GM21528 (cell line): ENCODE data around the gene LOC101059915.
"Not testable (repeated sequence)": the region's sequence is repeated elsewhere in the genome, so short reads cannot be mapped to it uniquely, and the experiment has no call there.

Experiments
- ATAC-seq: cut with Tn5 transposase; IDR thresholded peaks from one replicate; pipeline ENCODE4 v1.9.1; 2021; ENCODE audit warnings: mild to moderate bottlenecking, moderate library complexity; ENCODE audit not compliant: unreplicated experiment, low FRiP score

LOC101059915 gene

DNA sequence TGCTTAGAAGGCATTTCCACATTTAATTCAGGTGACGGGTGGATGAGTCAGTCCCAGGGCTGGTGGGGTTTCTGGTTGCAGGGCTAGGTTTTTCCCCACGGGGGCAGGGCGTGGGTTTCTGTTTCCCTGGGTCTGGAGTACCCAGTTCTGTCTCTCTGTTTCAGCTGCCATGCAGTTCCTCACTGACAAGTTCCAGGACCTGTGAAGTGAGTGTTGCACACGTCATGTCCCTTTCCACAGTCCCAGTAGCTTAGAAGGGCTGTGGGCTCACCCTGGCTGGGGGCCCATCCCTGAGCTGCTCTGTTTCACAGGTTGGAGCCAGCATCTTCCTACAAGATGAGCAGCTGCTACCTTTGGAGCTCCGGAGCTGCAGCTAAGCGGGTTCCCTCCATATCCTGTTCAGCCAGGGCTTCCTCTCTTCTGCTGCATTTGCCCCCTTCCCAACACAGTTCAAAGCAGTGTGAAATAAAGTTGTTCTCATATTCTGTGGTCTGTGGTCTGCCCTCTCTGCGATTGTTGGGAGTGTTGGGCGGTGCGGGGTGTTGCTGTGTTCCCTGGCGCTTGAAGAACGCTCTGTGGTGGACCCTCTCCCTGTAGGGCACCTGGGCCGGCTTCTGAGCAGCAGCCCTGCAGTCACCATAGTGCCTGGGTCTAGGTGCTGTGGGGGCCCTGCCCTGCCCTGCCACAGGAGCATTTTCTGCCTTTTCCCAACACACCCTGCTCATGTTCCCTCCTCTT is 3.9 kb downstream of the LOC101059915 start:
- ATAC-seq, result no peak

DNA sequence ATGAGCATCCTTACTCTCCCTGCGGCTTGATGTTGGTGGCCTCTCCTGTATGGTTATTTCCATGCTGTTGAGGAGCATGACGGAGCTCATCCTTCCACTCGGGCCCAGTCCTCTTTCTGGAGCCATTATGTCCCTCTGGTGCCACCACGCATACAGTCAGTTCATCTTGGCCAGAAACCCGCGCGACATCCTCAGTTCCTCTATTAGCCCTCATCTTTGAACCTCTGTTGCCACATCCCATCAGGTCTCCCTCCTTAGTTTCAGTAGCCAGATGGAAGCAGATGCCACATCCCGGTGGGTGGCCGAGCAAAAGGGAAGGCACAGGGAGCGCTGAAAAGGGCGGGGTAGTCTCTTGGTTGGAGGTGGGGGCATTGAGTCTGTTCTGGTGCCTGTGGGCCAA is 4.6 kb downstream of the LOC101059915 start:
- no peak for ATAC-seq

DNA sequence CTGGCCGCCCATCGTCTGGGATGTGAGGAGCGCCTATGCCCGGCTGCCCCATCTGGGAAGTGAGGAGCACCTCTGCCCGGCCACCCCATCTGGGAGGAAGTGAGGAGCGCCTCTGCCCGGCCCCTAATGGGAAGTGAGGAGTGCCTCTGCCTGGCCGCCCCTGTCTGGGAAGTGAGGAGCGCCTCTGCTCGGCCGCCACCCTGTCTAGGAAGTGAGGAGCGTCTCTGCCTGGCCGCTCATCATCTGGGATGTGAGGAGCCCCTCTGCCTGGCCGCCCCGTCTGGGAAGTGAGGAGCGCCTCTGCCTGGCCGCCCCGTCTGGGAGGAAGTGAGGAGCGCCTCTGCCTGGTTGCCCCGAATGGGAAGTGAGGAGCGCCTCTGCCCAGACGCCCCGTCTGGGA is 8.3 kb downstream of the LOC101059915 start:
- not testable (repeated sequence) for ATAC-seq

DNA sequence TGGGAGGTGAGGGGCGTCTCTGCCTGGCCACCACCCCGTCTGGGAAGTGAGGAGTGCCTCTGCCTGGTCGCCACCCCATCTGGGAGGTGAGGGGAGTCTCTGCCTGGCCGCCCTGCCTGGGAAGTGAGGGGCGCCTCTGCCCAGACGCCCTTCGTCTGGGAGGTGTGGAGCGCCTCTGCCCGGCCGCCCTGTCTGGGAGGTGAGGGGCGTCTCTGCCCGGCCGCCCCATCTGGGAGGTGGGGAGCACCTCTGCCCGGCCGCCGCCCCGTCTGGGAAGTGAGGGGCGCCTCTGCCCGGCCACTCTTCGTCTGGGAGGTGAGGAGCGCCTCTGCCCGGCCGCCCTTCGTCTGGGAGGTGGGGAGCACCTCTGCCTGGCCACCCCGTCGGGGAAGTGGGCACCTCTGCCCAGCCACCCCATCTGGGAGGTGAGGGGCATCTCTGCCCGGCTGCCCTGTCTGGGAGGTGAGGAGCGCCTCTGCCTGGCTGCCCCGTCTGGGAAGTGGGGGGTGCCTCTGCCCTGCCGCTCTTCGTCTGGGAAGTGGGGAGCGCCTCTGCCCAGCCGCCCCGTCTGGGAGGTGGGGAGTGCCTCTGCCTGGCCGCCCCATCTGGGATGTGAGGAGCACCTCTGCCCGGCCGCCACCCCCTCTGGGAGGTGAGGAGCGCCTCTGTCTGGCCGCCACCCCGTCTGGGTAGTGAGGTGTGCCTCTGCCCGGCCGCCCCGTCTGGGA is 8.9 kb downstream of the LOC101059915 start:
- not testable (repeated sequence) for ATAC-seq

DNA sequence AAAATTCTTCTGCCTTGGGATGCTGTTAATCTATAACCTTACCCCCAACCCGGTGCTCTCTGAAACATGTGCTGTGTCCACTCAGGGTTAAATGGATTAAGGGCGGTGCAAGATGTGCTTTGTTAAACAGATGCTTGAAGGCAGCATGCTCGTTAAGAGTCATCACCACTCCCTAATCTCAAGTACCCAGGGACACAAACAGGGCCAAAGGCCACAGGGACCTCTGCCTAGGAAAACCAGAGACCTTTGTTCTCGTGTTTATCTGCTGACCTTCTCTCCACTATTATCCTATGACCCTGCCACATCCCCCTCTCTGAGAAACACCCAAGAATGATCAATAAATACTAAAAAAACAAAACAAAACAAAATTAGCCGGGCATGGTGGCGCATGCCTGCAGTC is 9.8 kb downstream of the LOC101059915 start:
- ATAC-seq, result not testable (repeated sequence)

DNA sequence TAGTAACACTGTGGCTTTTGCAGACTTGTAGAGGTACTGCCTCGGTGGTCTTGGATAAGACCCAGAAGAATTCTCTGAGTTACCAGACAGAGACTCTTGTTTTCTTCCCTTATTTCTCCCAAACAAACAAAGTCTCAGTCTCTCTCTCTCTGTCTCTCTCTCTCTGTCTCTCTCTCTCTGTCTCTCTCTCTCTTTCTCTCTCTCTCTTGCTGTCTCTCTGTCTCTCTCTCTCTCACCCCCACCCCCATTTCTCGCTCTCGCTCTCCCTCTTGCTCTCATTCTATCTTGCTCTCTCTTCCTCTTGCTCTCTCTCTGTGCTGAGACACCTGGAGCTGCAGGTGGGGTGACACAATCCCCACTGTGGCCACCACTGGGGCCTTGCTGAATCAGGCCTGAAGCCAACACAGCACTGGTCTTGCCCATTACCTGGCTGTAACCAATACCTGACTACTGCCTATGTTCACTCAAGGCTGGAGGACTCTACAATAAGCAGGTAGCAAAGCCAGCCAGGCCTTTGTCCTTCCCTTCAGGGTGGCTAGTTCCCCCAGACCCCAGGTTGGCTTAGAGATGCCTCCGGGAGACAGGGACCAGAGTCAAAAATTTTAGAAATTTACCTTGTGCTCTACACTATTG is 12.3 kb downstream of the LOC101059915 start:
- no peak for ATAC-seq

- peak; percentile 71 for ATAC-seq
These were observed 29.5 kb downstream of the LOC101059915 start for GRCh38 chrX:71696641-71697465.

- ATAC-seq, result peak; percentile 67
These were observed 30.3 kb downstream of the LOC101059915 start for GRCh38 chrX:71697466-71698298.

GRCh38 chrX:71698299-71699022 is 31.1 kb downstream of the LOC101059915 start:
- ATAC-seq, result not testable (repeated sequence)

DNA sequence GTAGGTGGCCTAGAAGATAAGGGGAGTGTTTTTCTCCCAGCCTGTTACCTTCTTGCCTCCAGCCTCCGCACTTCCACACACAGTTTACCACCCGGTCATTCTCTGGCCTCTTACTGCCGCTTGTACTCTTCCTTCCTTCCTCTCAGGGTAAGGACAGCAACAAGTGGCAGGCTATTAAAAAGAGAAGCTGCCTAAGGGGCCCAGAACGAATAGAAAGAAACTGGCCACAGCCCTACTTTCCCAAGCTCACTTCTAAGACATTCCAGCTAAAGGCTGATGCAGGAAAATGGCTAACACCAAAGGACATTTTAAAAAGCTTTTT is 31.6 kb downstream of the LOC101059915 start:
- not testable (repeated sequence) for ATAC-seq

DNA sequence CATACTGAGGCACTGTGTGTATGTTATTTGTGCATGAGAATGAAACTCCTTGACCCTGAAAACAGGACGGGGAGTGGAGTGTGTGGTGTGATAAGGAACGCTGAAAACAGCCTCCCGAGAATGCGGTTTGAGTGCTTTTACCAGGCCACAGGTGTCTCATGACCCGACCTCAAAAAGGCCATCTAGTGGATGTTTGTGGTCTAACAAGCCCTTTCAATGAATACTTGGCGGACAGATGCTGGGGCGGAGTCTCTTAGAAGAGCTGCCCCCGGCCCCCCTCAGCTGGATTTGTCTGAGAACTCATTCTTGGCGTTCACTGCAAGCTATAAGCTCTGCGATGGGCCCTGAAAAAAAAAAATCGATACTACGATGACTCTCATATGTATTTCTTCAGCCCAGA is 35.5 kb downstream of the LOC101059915 start:
- not testable (repeated sequence) for ATAC-seq

- ATAC-seq, result not testable (repeated sequence)
These were observed 46.7 kb downstream of the LOC101059915 start for GRCh38 chrX:71714064-71714463.

DNA sequence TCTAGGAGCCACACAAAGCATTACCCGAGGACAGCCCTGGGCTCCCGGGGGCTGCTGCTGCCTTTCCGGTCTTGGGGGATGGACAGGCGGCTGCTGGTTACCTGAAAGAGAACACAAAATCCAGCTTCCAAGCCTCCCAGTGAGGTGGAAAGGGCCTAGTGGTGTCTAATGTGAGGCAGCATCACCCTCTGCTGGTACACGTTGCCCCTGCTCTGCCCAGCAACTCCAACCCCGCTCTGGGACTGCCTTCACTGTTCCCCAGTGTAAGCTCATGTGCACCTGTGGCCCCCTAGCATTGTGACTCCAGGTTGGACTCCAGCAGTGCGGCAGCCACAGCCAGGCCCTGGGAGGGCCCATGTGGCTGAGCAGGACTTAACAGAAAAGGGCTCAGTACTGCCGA is 48.2 kb downstream of the LOC101059915 start:
- not testable (repeated sequence) for ATAC-seq

DNA sequence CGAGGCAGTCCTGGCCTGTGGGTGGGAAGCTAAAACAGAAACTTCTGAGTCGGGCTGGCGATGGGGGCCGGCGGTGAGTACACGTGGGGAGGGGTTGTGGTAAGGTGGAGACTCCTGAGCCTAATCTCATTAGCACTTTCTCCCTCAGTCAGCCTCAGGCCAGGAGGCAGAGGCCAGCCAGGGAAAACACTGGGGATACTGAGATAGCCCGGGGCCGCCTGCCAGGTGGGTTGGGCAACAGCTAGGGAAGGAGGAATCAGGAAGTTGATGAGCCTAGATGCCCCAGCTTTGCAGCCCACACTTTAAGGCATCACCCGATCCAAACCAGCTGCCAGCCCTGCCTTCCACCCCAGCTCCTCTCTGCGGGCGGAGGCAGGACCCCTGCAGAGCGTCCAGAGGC is 49.0 kb downstream of the LOC101059915 start:
- ATAC-seq, result not testable (repeated sequence)

DNA sequence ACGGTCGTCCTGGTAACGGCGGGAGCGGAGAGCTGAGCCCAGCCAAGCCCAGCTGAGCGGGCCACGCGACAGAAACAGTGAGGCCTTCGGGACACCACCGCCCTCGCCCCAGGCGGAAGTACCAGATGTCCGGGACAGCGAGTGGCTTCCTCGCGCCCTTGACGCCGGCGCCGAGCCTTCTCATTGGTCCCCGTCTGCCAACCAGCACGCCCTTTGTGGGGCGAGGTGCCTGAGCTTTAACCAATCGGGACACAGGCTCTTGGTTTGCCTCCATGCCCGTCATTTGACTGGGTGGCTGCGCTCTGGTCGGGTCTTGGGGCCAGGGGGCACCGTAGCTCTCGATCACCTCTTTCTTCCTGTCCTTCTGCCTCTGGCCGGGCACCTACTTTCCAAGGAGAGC is 50.8 kb downstream of the LOC101059915 start, which contains the start of gene CXorf49:
CXorf49 (minus strand) TSS at position 101 of the 400 bp plus-strand sequence. CDS start 134 bp downstream, outside the sequence.
- not testable (repeated sequence) for ATAC-seq

DNA sequence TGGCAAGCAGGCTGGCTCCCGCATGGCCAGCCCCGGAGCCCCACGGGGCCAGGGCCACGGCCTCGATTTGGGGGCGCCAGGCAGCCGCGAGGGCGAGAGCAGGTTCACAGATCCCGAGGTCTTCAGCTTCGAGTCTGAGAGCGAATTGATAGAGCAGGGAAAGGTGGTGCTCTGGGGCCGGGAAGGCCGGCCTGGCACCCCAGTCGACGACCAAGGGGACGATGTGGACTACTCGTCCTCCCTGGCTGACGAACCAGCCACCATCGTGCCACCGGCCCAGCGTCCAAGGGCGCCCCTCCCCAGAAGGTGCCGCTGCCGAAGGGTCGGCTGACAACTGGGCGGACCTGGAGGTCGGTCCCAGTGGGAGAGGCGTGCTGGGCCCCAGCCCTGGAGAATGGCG is 51.8 kb downstream of the LOC101059915 start:
- ATAC-seq, result not testable (repeated sequence)

DNA sequence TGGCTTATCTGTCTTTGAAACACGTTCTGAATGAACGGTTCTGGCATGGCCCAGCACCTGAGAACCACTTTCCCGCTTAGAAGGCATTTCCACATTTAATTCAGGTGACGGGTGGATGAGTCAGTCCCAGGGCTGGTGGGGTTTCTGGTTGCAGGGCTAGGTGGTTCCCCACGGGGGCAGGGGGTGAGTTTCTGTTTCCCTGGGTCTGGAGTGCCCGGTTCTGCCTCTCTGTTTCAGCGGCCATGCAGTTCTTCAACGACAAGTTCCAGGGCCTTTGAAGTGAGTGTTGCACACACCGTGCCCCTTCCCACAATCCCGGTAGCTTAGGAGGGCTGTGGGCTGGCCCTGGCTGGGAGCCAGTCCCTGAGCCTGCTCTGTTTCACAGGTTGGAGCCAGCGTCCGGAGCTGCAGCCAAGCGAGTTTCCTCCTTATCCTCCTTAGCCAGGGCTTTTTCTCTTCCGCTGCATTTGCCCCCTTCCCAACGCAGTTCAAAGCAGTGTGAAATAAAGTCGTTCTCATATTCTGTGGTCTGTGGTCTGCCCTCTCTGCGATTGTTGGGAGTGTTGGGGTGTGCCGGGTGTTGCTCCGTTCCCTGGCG is 53.0 kb downstream of the LOC101059915 start:
- not testable (repeated sequence) for ATAC-seq
